DMS114 treated with DMSO at 0.1 percent for 48 hours (cell line): Measurements from ENCODE around the gene EPPIN.
"Not testable (repeated sequence)": the region's sequence is repeated elsewhere in the genome, so short reads cannot be mapped to it uniquely, and the experiment has no call there.

Source experiments
- DNase-seq: peaks from one replicate; lab custom pipeline; 2025; ENCODE audit not compliant: unreplicated experiment; lab: John Stamatoyannopoulos, UW

EPPIN gene

GRCh38 chr20:45547206-45547770 lies at the start of gene EPPIN:
EPPIN (minus strand) TSS chr20:45547401; CDS start chr20:45547357, 44 bp downstream.
- no peak for DNase-seq

- no peak for DNase-seq
Observed at GRCh38 chr20:45595235-45595634, 48.0 kb upstream of the EPPIN start.

- DNase-seq: no peak
Observed at GRCh38 chr20:45593498-45593897, 46.3 kb upstream of the EPPIN start.

- DNase-seq: peak; percentile 52
Observed at GRCh38 chr20:45592574-45593189, 45.5 kb upstream of the EPPIN start.

GRCh38 chr20:45589725-45590124 lies 42.5 kb upstream of the EPPIN start:
- no peak for DNase-seq

- no peak for DNase-seq
Observed at GRCh38 chr20:45588800-45589199, 41.6 kb upstream of the EPPIN start.

GRCh38 chr20:45585986-45586385 lies 38.8 kb upstream of the EPPIN start:
- not testable (repeated sequence) for DNase-seq

GRCh38 chr20:45584294-45584693 lies 37.1 kb upstream of the EPPIN start:
- not testable (repeated sequence) for DNase-seq

GRCh38 chr20:45583502-45583901 lies 36.3 kb upstream of the EPPIN start:
- DNase-seq: no peak

- DNase-seq: no peak
Observed at GRCh38 chr20:45581702-45582101, 34.5 kb upstream of the EPPIN start.

- DNase-seq: no peak
Observed at GRCh38 chr20:45579184-45579583, 32.0 kb upstream of the EPPIN start, which contains the start of gene WFDC8. WFDC8 (minus strand) TSS chr20:45579284; CDS start chr20:45579247, 37 bp downstream.

- DNase-seq: no peak
Observed at GRCh38 chr20:45578231-45578630, 31.0 kb upstream of the EPPIN start.

GRCh38 chr20:45576995-45577394 lies 29.8 kb upstream of the EPPIN start:
- DNase-seq: no peak

GRCh38 chr20:45575931-45576330 lies 28.7 kb upstream of the EPPIN start:
- no peak for DNase-seq

- not testable (repeated sequence) for DNase-seq
Observed at GRCh38 chr20:45569650-45570049, 22.4 kb upstream of the EPPIN start.

- DNase-seq: no peak
Observed at GRCh38 chr20:45564760-45565276, 17.6 kb upstream of the EPPIN start.

GRCh38 chr20:45555198-45555597 lies 8.0 kb upstream of the EPPIN start:
- no peak for DNase-seq

- DNase-seq: no peak
Observed at GRCh38 chr20:45552456-45552855, 5.3 kb upstream of the EPPIN start.

- DNase-seq: no peak
Observed at GRCh38 chr20:45550765-45551164, 3.6 kb upstream of the EPPIN start.

GRCh38 chr20:45548410-45548809 lies 1.2 kb upstream of the EPPIN start:
- no peak for DNase-seq

GRCh38 chr20:45545754-45546453 lies 1.3 kb downstream of the EPPIN start:
- peak; percentile 18 for DNase-seq

- DNase-seq: no peak
Observed at GRCh38 chr20:45545351-45545750, 1.9 kb downstream of the EPPIN start.
